ENCODE results near the gene IMMP2L. TPM values are rescaled to one million over a fixed set of nuclear protein-coding genes. Genes with fewer than 3 reads are reported as not detected.
A peak's percentile ranks its signal among the peaks of the same experiment; 100 is the strongest.
"Not testable (repeated sequence)": the region's sequence is repeated elsewhere in the genome, so short reads cannot be mapped to it uniquely, and the experiment has no call there.

Gene IMMP2L
- total RNA-seq, 1 donor from 2014 or later, result 19.0 TPM

DNA sequence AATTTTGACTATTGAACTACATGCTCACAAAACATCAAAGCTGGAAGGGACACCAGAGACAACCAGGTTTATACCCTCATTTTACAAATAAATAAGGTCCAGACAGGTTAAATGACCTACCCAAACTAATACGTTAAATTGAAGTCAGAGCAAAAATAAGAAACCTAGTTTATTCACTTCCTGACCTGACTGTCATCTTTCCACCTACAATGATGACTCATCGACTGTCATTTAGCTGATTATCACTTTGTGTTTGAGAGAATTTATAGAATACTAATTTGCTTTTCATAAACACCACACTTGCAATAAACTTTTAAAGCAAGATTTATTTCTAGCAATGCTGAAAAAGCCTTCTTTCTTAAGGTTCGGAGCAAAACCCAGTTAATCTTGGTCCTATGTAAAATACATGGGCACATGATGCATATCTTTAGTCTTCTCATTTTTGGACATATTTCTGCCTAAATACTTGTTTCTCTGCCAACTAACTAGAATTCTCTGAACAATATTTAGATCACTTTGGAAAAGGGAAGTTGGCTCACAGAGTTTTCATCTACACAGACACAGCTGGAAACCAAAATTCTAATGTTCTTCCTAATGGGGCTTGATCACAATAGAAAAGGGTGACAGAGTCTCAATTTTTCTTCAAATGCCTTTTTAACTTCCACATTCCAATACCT, 488.1 kb downstream of the IMMP2L start:
- Histone ChIP-seq H3K4me3 (ENCODE audit: low read depth, low read length) (no peak overlapping the region), H3K36me3 (ENCODE audit: control insufficient read depth, insufficient read depth, low read length) (no peaks in the 10 kb centered on the region), H3K27me3 (ENCODE audit: control insufficient read depth, insufficient read depth, low read length) (no peaks in the 10 kb centered on the region)
- no peak for FAIRE-seq
- peak; percentile 45 for DNase-seq (ENCODE audit: low read depth)
- TF ChIP-seq, protein P1, sequence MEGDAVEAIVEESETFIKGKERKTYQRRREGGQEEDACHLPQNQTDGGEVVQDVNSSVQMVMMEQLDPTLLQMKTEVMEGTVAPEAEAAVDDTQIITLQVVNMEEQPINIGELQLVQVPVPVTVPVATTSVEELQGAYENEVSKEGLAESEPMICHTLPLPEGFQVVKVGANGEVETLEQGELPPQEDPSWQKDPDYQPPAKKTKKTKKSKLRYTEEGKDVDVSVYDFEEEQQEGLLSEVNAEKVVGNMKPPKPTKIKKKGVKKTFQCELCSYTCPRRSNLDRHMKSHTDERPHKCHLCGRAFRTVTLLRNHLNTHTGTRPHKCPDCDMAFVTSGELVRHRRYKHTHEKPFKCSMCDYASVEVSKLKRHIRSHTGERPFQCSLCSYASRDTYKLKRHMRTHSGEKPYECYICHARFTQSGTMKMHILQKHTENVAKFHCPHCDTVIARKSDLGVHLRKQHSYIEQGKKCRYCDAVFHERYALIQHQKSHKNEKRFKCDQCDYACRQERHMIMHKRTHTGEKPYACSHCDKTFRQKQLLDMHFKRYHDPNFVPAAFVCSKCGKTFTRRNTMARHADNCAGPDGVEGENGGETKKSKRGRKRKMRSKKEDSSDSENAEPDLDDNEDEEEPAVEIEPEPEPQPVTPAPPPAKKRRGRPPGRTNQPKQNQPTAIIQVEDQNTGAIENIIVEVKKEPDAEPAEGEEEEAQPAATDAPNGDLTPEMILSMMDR (IDR thresholded peaks at IDR 0.05; ENCODE audit: insufficient read depth, low read length, severe bottlenecking), result no peak

DNA sequence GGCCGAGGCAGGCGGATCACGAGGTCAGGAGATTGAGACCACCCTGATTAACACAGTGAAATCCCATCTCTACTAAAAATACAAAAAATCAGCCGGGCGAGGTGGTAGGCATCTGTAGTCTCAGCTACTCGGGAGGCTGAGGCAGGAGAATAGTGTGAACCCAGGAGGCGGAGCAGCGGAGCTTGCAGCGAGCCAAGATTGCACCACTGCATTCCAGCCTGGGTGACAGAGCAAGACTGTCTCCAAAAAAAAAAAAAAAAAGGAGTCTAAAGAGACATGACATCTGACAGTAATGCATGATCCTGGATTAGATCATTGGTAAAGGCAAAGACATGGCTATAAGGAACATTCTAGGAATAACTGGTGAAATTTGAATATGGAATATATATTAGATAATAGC, 489.6 kb downstream of the IMMP2L start:
- not testable (repeated sequence) for H3K4me3 ChIP-seq (ENCODE audit: low read depth, low read length); FAIRE-seq; DNase-seq (ENCODE audit: low read depth); H3K27me3 ChIP-seq (ENCODE audit: control insufficient read depth, insufficient read depth, low read length); H3K36me3 ChIP-seq (ENCODE audit: control insufficient read depth, insufficient read depth, low read length)

GRCh38 chr7:111071556-111071955, 490.7 kb downstream of the IMMP2L start:
- TF ChIP-seq, protein P1 (IDR thresholded peaks at IDR 0.05; ENCODE audit: insufficient read depth, low read length, severe bottlenecking), result no peak
- H3K4me3 ChIP-seq (ENCODE audit: low read depth, low read length), result no peak overlapping the region
- no peak for DNase-seq (ENCODE audit: low read depth)
- no peak for FAIRE-seq
- H3K36me3 ChIP-seq (ENCODE audit: control insufficient read depth, insufficient read depth, low read length), result no peaks in the 10 kb centered on the region
- no peaks in the 10 kb centered on the region for H3K27me3 ChIP-seq (ENCODE audit: control insufficient read depth, insufficient read depth, low read length)

DNA sequence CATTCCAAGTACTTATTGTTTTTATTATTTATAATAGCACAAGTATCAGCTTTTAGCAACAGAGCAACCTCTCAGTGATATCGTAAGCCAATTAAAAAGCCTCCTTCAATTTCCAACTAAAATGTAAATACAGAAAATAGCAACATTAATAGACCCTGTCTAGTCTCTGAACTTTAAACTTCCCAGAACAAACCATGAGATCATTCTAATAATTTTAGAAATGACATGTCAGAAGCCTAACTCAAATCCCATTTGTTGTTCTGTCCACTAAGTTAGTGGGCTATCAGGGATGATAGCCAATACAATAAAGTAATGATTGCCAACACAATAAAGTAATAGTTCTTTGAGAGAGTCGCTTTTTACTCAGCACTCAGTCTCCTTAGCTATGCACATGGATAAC, 493.7 kb downstream of the IMMP2L start:
- Histone ChIP-seq H3K4me3 (ENCODE audit: low read depth, low read length) (no peak overlapping the region), H3K27me3 (ENCODE audit: control insufficient read depth, insufficient read depth, low read length) (no peaks in the 10 kb centered on the region), H3K36me3 (ENCODE audit: control insufficient read depth, insufficient read depth, low read length) (no peaks in the 10 kb centered on the region)
- TF ChIP-seq, protein P1 (IDR thresholded peaks at IDR 0.05; ENCODE audit: insufficient read depth, low read length, severe bottlenecking), result no peak
- DNase-seq (ENCODE audit: low read depth) (no peak), FAIRE-seq (no peak)

GRCh38 chr7:111067682-111068081, 494.6 kb downstream of the IMMP2L start:
- no peak for FAIRE-seq
- DNase-seq (ENCODE audit: low read depth), result no peak
- TF ChIP-seq, protein P1 (IDR thresholded peaks at IDR 0.05; ENCODE audit: insufficient read depth, low read length, severe bottlenecking), result no peak
- Histone ChIP-seq H3K4me3 (ENCODE audit: low read depth, low read length) (no peak overlapping the region), H3K27me3 (ENCODE audit: control insufficient read depth, insufficient read depth, low read length) (no peaks in the 10 kb centered on the region), H3K36me3 (ENCODE audit: control insufficient read depth, insufficient read depth, low read length) (no peaks in the 10 kb centered on the region)

DNA sequence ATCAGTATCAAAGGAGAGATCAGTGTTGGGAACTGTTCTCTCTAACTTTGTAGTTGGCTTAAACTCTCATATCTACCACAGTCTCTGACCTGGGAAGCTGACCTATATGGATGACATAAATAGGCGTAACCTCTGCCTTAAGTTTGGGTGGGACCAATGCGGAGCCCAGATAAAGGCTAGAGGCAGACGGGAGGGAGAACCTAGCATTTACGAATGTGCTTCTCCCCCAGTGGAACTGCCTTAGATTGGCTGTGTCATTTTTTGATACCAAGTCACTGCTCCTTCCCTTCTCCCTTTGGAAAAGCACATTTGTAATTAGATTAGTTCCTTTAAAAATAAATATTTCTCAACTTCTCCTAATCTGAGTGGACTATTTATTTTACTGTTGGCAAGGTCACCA, 495.0 kb downstream of the IMMP2L start:
- DNase-seq (ENCODE audit: low read depth) (no peak), FAIRE-seq (no peak)
- H3K36me3 ChIP-seq (ENCODE audit: control insufficient read depth, insufficient read depth, low read length), result no peaks in the 10 kb centered on the region
- H3K27me3 ChIP-seq (ENCODE audit: control insufficient read depth, insufficient read depth, low read length), result no peaks in the 10 kb centered on the region
- H3K4me3 ChIP-seq (ENCODE audit: low read depth, low read length), result no peak overlapping the region
- TF ChIP-seq, protein P1 (IDR thresholded peaks at IDR 0.05; ENCODE audit: insufficient read depth, low read length, severe bottlenecking), result no peak
